Measurements from ENCODE around the gene PRDM1. TPM values are rescaled to one million over a fixed set of nuclear protein-coding genes. Genes with fewer than 3 reads are reported as not detected.
A peak's percentile ranks its signal among the peaks of the same experiment; 100 is the strongest.

PRDM1 gene
- total RNA-seq, 1 donor from 2014 or later: 0.40 TPM

- DNase-seq (ENCODE audit: low read depth in 2 of 2): no peak
These were observed 29.1 kb downstream of the PRDM1 start for GRCh38 chr6:106115286-106115685.

- peak; percentile 58 to 64 for DNase-seq (ENCODE audit: low read depth in 2 of 2)
These were observed 30.1 kb downstream of the PRDM1 start for GRCh38 chr6:106116125-106116832.

- DNase-seq (ENCODE audit: low read depth in 2 of 2): no peak
These were observed 31.4 kb downstream of the PRDM1 start for GRCh38 chr6:106117579-106117978.

GRCh38 chr6:106118835-106119431, 32.8 kb downstream of the PRDM1 start:
- DNase-seq (ENCODE audit: low read depth in 2 of 2): no peak

GRCh38 chr6:106119546-106119945, 33.4 kb downstream of the PRDM1 start:
- no peak for DNase-seq (ENCODE audit: low read depth in 2 of 2)

- no peak for DNase-seq (ENCODE audit: low read depth in 2 of 2)
These were observed 33.9 kb downstream of the PRDM1 start for GRCh38 chr6:106120006-106120405.

- DNase-seq (ENCODE audit: low read depth in 2 of 2): no peak
These were observed 34.3 kb downstream of the PRDM1 start for GRCh38 chr6:106120406-106120805.

GRCh38 chr6:106122306-106122918, 36.3 kb downstream of the PRDM1 start:
- no peak for DNase-seq (ENCODE audit: low read depth in 2 of 2)

- DNase-seq (ENCODE audit: low read depth in 2 of 2): no peak
These were observed 37.0 kb downstream of the PRDM1 start for GRCh38 chr6:106122938-106123656.

GRCh38 chr6:106124015-106124414, 37.9 kb downstream of the PRDM1 start:
- no peak for DNase-seq (ENCODE audit: low read depth in 2 of 2)

- no peak for DNase-seq (ENCODE audit: low read depth in 2 of 2)
These were observed 38.6 kb downstream of the PRDM1 start for GRCh38 chr6:106124437-106125430.

GRCh38 chr6:106125925-106126435, 39.8 kb downstream of the PRDM1 start:
- DNase-seq (ENCODE audit: low read depth in 2 of 2): no peak

- DNase-seq (ENCODE audit: low read depth in 2 of 2): no peak
These were observed 40.3 kb downstream of the PRDM1 start for GRCh38 chr6:106126482-106126881.

GRCh38 chr6:106128981-106129781, 43.0 kb downstream of the PRDM1 start:
- DNase-seq (ENCODE audit: low read depth in 2 of 2): peak in 1 of 2 donors; percentile 31

- DNase-seq (ENCODE audit: low read depth in 2 of 2): no peak
These were observed 46.1 kb downstream of the PRDM1 start for GRCh38 chr6:106132153-106132698.

GRCh38 chr6:106133040-106133439, 46.9 kb downstream of the PRDM1 start:
- no peak for DNase-seq (ENCODE audit: low read depth in 2 of 2)

GRCh38 chr6:106134087-106134770, 48.1 kb downstream of the PRDM1 start:
- DNase-seq (ENCODE audit: low read depth in 2 of 2): no peak

- DNase-seq (ENCODE audit: low read depth in 2 of 2): peak; percentile 14 to 31
These were observed 48.9 kb downstream of the PRDM1 start for GRCh38 chr6:106134906-106135634.

All from lung microvascular endothelial cell (primary cell).